HCT116 (cell line): ENCODE measurements around the gene SNCA. TPM values are rescaled to one million over a fixed set of nuclear protein-coding genes. Genes with fewer than 3 reads are reported as not detected.

Experiments
- ATAC-seq: fragments of 200-7000 bp; cut with Tn5 transposase; 2 replicates; pipeline ENCODE4 v1.9.1; 2020; ENCODE audit warnings: mild to moderate bottlenecking, moderate library complexity
- BruUV-seq: library from RNA; stranded (reverse); fragments of 400-500 nt; replicated peaks from 2 replicates; lab custom pipeline; 2021; lab: Mats Ljungman, UMichigan
- CTCF ChIA-PET: fragments of 300-600 bp; sonication (Branson Sonifier 250); formaldehyde crosslinking; loops from one replicate; lab custom pipeline; 2021; ENCODE audit warnings: antibody characterized with exemption; lab: Charles Lee
- POLR2A ChIA-PET: fragments of 300-600, 350-600 bp; sonication (Branson Sonifier 250); formaldehyde crosslinking; loops from one replicate; lab custom pipeline; 2021; ENCODE audit warnings: antibody characterized with exemption; lab: Charles Lee
- RAD21 ChIA-PET, 2 experiments: fragments of 300-600 bp; sonication (Branson Sonifier 250); formaldehyde crosslinking; loops; one replicate each; lab custom pipeline; 2023; ENCODE audit warnings: low total read pairs in 2 of 2; ENCODE audit not compliant: uncharacterized antibody in 2 of 2, unreplicated experiment in 2 of 2, low non-redundant PET in 1 of 2; lab: Charles Lee
- DNase-seq: peaks from one replicate; pipeline ENCODE4 v3.0.0-alpha.2; 2010; ENCODE audit warnings: low read depth, low spot score
- H2AFZ ChIP-seq: fragments of 200-600 bp; shearing (Covaris generic), sonication (generic); 2 replicates; pipeline ENCODE4 v1.6.1; 2017; ENCODE audit warnings: low read depth, mixed run types, mixed read lengths, antibody characterized with exemption, low read length; ENCODE audit not compliant: poor library complexity, severe bottlenecking
- H3K27ac ChIP-seq: 2 replicates; pipeline ENCODE4 v1.5.1; 2012; ENCODE audit warnings: low read depth, low read length
- H3K27me3 ChIP-seq: fragments of 200-600 bp; sonication (generic); 2 replicates; pipeline ENCODE4 v1.6.1; 2016; ENCODE audit warnings: mixed run types, low read length, mixed read lengths; ENCODE audit not compliant: insufficient read depth
- H3K36me3 ChIP-seq, 2 experiments: fragments of 200-500 bp in 1 of 2; fragments of 200-600 bp in 1 of 2; sonication (Bioruptor generic) in 1 of 2; sonication (generic) in 1 of 2; 2 replicates each; pipeline versions ENCODE4 v1.5.1 to v1.6.1; 2014 to 2016; ENCODE audit warnings: low read length in 2 of 2, inconsistent platforms in 1 of 2, mixed read lengths in 1 of 2, mixed run types in 1 of 2; ENCODE audit not compliant: insufficient read depth in 2 of 2, control insufficient read depth in 1 of 2
- H3K4me1 ChIP-seq, 2 experiments: fragments of 200-600 bp in 1 of 2; sonication (generic) in 1 of 2; 2 replicates each; pipeline versions ENCODE4 v1.5.1 to v1.6.1; 2012 to 2017; ENCODE audit warnings: low read length in 2 of 2, inconsistent platforms in 1 of 2, mild to moderate bottlenecking in 1 of 2, mixed read lengths in 1 of 2, mixed run types in 1 of 2, moderate library complexity in 1 of 2; ENCODE audit not compliant: insufficient read depth in 2 of 2, control insufficient read depth in 1 of 2
- H3K4me2 ChIP-seq: fragments of 200-600 bp; sonication (generic); 2 replicates; pipeline ENCODE4 v1.6.1; 2017; ENCODE audit warnings: mixed run types, low read length, mixed read lengths
- H3K4me3 ChIP-seq, 2 experiments: fragments of 200-600 bp in 1 of 2; sonication (generic) in 1 of 2; replicated peaks in 1 of 2; 2 replicates each; pipeline ENCODE4 v1.5.1; 2011 to 2016; ENCODE audit warnings: low read length in 2 of 2, control low read depth in 1 of 2, low read depth in 1 of 2, mild to moderate bottlenecking in 1 of 2, mixed read lengths in 1 of 2, mixed run types in 1 of 2
- H3K79me2 ChIP-seq: fragments of 200-600 bp; sonication (generic); 2 replicates; pipeline ENCODE4 v1.6.1; 2017; ENCODE audit warnings: mild to moderate bottlenecking, mixed run types, low read length, moderate library complexity, mixed read lengths; ENCODE audit not compliant: insufficient read depth
- H3K9ac ChIP-seq: fragments of 200-600 bp; sonication (generic); 2 replicates; pipeline ENCODE4 v1.6.1; 2016; ENCODE audit warnings: low read length, mixed read lengths
- H3K9me2 ChIP-seq: fragments of 200-600 bp; sonication (generic), shearing (Covaris generic); 2 replicates; pipeline ENCODE4 v1.6.1; 2017; ENCODE audit warnings: mixed run types, mild to moderate bottlenecking, moderate library complexity; ENCODE audit not compliant: insufficient read depth
- H3K9me3 ChIP-seq, 2 experiments: fragments of 200-500 bp in 1 of 2; fragments of 200-600 bp in 1 of 2; sonication (Bioruptor generic) in 1 of 2; sonication (generic) in 1 of 2; 2 replicates each; pipeline ENCODE4 v1.6.1; 2014 to 2017; ENCODE audit warnings: low read length in 2 of 2, mixed read lengths in 2 of 2, inconsistent platforms in 1 of 2, low read depth in 1 of 2, mild to moderate bottlenecking in 1 of 2, mixed run types in 1 of 2, moderate library complexity in 1 of 2; ENCODE audit not compliant: control insufficient read depth in 1 of 2, insufficient read depth in 1 of 2
- H4K20me1 ChIP-seq: fragments of 200-600 bp; sonication (generic), shearing (Covaris generic); 2 replicates; pipeline ENCODE4 v1.6.1; 2017; ENCODE audit warnings: mixed run types, mild to moderate bottlenecking, moderate library complexity; ENCODE audit not compliant: insufficient read depth
- ATF3 ChIP-seq: IDR thresholded peaks from 2 replicates; pipeline ENCODE4 v1.6.1; 2012
- CBX3 ChIP-seq: IDR thresholded peaks from 2 replicates; pipeline ENCODE4 v1.6.1; 2012; ENCODE audit warnings: low read depth
- CEBPB ChIP-seq: IDR thresholded peaks from 2 replicates; pipeline ENCODE4 v1.6.1; 2012; ENCODE audit warnings: low read depth
- CTCF ChIP-seq, 3 experiments: fragments of 200-600 bp in 1 of 3; sonication (generic) in 1 of 3; IDR thresholded peaks in 2 of 3; conservative IDR thresholded peaks in 1 of 3; 2 replicates each; pipeline ENCODE4 v1.5.1; 2012 to 2017; ENCODE audit warnings: low read depth in 2 of 3, low read length in 2 of 3, antibody characterized with exemption in 1 of 3, borderline replicate concordance in 1 of 3, control low read depth in 1 of 3, mild to moderate bottlenecking in 1 of 3, mixed read lengths in 1 of 3, mixed run types in 1 of 3, moderate library complexity in 1 of 3; ENCODE audit not compliant: insufficient read depth in 1 of 3
- ELF1 ChIP-seq: IDR thresholded peaks from 2 replicates; pipeline ENCODE4 v1.6.1; 2012; ENCODE audit warnings: low read depth, borderline replicate concordance
- EZH2phosphoT487 ChIP-seq: fragments of 200-600 bp; IDR thresholded peaks from 2 replicates; pipeline ENCODE4 v1.6.1; 2018; ENCODE audit warnings: antibody characterized with exemption, borderline replicate concordance
- JUND ChIP-seq: IDR thresholded peaks from 2 replicates; pipeline ENCODE4 v1.6.1; 2012
- POLR2AphosphoS5 ChIP-seq: IDR thresholded peaks from 2 replicates; pipeline ENCODE4 v1.6.1; 2011; ENCODE audit warnings: mild to moderate bottlenecking, low read depth, low read length, moderate library complexity
- SIN3A ChIP-seq: IDR thresholded peaks from 2 replicates; pipeline ENCODE4 v1.6.1; 2012; ENCODE audit warnings: low read depth
- SP1 ChIP-seq: IDR thresholded peaks from 2 replicates; pipeline ENCODE4 v1.6.1; 2012; ENCODE audit warnings: low read depth
- SRF ChIP-seq: IDR thresholded peaks from 2 replicates; pipeline ENCODE4 v1.6.1; 2012; ENCODE audit warnings: low read depth
- TCF7L2 ChIP-seq: IDR thresholded peaks from 2 replicates; pipeline ENCODE4 v1.7.0; 2011; ENCODE audit warnings: borderline replicate concordance, inconsistent platforms; ENCODE audit not compliant: insufficient read depth, insufficient read length; ENCODE audit errors: extremely low read depth
- YY1 ChIP-seq: IDR thresholded peaks from 2 replicates; pipeline ENCODE4 v1.6.1; 2011; ENCODE audit warnings: low read length, low read depth, moderate library complexity, mild to moderate bottlenecking; ENCODE audit not compliant: insufficient replicate concordance; ENCODE audit errors: extremely low read depth
- ZBTB33 ChIP-seq: IDR thresholded peaks from 2 replicates; pipeline ENCODE4 v1.6.1; 2011; ENCODE audit warnings: mild to moderate bottlenecking, low read length, moderate library complexity; ENCODE audit not compliant: insufficient replicate concordance; ENCODE audit errors: extremely low read depth
- ZFX ChIP-seq: fragments of 450-650 bp; IDR thresholded peaks from 2 replicates; pipeline ENCODE4 v1.6.1; 2017
- intact Hi-C: fragments of 100-400 bp; cut with micrococcal nuclease; formaldehyde crosslinking; loops from 2 replicates; pipeline ENCODE4 v1.10.0; 2022
- total RNA-seq: library from RNA; stranded (reverse); gene quantifications from one replicate; pipeline ENCODE4 v1.2.1, GENCODE V29; 2021; ENCODE audit not compliant: unreplicated experiment
- TF ChIP-seq, protein P1 (sequence below): IDR thresholded peaks from 2 replicates; pipeline ENCODE4 v1.6.1; 2012; ENCODE audit warnings: low read depth

SNCA gene
- total RNA-seq, 1 experiment from 2014 or later = 1.0 TPM

DNA sequence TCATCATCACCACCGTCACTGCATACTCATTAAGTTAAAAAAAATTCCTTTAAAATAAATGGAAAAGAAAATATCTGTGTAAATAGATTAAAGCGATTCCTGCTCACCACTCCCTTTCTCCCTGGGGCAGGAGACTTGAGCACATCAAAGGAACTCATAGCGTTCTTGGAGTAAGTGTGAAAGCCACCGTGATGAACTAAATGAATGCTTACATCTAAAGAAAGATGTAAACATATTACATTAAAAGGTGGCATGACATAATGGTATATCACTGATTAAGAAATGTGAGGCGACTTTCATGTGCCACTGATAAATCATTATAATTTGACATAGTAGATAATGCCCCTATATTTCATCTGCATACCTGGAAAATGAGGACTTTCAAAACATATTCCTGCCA, 92.0 kb downstream of the SNCA start:
- no peaks in the 10 kb centered on the region for H4K20me1 ChIP-seq
- H2AFZ ChIP-seq = no peak overlapping the region
- no peaks in the 10 kb centered on the region for H3K27me3 ChIP-seq
- H3K27ac ChIP-seq = no peak overlapping the region
- no TSS peak for BruUV-seq
- ChIA-PET CTCF (no interaction called here), POLR2A (no interaction called here), RAD21 (no interaction called here)
- intact Hi-C loops = no loop called here
- H3K36me3 ChIP-seq = no peaks in the 10 kb centered on the region
- H3K79me2 ChIP-seq = no peaks in the 10 kb centered on the region
- no peak overlapping the region for H3K4me3 ChIP-seq
- no peak overlapping the region for H3K4me2 ChIP-seq
- no peak overlapping the region for H3K9ac ChIP-seq
- H3K4me1 ChIP-seq = no peaks in the 10 kb centered on the region
- TF ChIP-seq POLR2AphosphoS5 = no peak
- TF ChIP-seq TCF7L2 = no peak
- no peak for TF ChIP-seq ATF3
- TF ChIP-seq SP1 = no peak
- TF ChIP-seq SRF = no peak
- no peak for TF ChIP-seq JUND
- TF ChIP-seq ELF1 = no peak
- TF ChIP-seq, protein P1, sequence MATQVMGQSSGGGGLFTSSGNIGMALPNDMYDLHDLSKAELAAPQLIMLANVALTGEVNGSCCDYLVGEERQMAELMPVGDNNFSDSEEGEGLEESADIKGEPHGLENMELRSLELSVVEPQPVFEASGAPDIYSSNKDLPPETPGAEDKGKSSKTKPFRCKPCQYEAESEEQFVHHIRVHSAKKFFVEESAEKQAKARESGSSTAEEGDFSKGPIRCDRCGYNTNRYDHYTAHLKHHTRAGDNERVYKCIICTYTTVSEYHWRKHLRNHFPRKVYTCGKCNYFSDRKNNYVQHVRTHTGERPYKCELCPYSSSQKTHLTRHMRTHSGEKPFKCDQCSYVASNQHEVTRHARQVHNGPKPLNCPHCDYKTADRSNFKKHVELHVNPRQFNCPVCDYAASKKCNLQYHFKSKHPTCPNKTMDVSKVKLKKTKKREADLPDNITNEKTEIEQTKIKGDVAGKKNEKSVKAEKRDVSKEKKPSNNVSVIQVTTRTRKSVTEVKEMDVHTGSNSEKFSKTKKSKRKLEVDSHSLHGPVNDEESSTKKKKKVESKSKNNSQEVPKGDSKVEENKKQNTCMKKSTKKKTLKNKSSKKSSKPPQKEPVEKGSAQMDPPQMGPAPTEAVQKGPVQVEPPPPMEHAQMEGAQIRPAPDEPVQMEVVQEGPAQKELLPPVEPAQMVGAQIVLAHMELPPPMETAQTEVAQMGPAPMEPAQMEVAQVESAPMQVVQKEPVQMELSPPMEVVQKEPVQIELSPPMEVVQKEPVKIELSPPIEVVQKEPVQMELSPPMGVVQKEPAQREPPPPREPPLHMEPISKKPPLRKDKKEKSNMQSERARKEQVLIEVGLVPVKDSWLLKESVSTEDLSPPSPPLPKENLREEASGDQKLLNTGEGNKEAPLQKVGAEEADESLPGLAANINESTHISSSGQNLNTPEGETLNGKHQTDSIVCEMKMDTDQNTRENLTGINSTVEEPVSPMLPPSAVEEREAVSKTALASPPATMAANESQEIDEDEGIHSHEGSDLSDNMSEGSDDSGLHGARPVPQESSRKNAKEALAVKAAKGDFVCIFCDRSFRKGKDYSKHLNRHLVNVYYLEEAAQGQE = no peak
- TF ChIP-seq CTCF (IDR thresholded peaks at IDR 0.05 in 2 of 3, conservative IDR thresholded peaks at IDR 0.05 in 1 of 3; ENCODE audit: borderline replicate concordance in 1 of 3, insufficient read depth in 1 of 3, low read depth in 2 of 3, low read length in 2 of 3) = no peak
- no peak for TF ChIP-seq SIN3A
- TF ChIP-seq ZFX = no peak
- no peak for TF ChIP-seq CEBPB
- no peak for TF ChIP-seq YY1
- TF ChIP-seq CBX3 = no peak
- no peak for TF ChIP-seq ZBTB33
- no peak for TF ChIP-seq EZH2phosphoT487
- no peaks in the 10 kb centered on the region for H3K9me3 ChIP-seq
- DNase-seq = no peak
- no peak for ATAC-seq
- no peaks in the 10 kb centered on the region for H3K9me2 ChIP-seq
